ENCODE data around the gene FHOD3.
"Not testable (repeated sequence)": the region's sequence is repeated elsewhere in the genome, so short reads cannot be mapped to it uniquely, and the experiment has no call there.

The FHOD3 gene

GRCh38 chr18:36547544-36547943 is 250.0 kb downstream of the FHOD3 start:
- no peak for DNase-seq (ENCODE audit: low read depth in 2 of 2)

GRCh38 chr18:36551274-36551673 is 253.8 kb downstream of the FHOD3 start:
- DNase-seq (ENCODE audit: low read depth in 2 of 2): not testable (repeated sequence)

- no peak for DNase-seq (ENCODE audit: low read depth in 2 of 2)
These were observed 260.7 kb downstream of the FHOD3 start for GRCh38 chr18:36558234-36558633.

- no peak for DNase-seq (ENCODE audit: low read depth in 2 of 2)
These were observed 261.8 kb downstream of the FHOD3 start for GRCh38 chr18:36559149-36559857.

- no peak for DNase-seq (ENCODE audit: low read depth in 2 of 2)
These were observed 262.7 kb downstream of the FHOD3 start for GRCh38 chr18:36560187-36560586.

- DNase-seq (ENCODE audit: low read depth in 2 of 2): no peak
These were observed 263.5 kb downstream of the FHOD3 start for GRCh38 chr18:36561046-36561445.

GRCh38 chr18:36564841-36565240 is 267.3 kb downstream of the FHOD3 start:
- DNase-seq (ENCODE audit: low read depth in 2 of 2): no peak

GRCh38 chr18:36567800-36568199 is 270.3 kb downstream of the FHOD3 start:
- no peak for DNase-seq (ENCODE audit: low read depth in 2 of 2)

GRCh38 chr18:36568487-36568886 is 271.0 kb downstream of the FHOD3 start:
- no peak for DNase-seq (ENCODE audit: low read depth in 2 of 2)

- peak; percentile 39 to 43 for DNase-seq (ENCODE audit: low read depth in 2 of 2)
These were observed 274.8 kb downstream of the FHOD3 start for GRCh38 chr18:36572135-36572856.

- no peak for DNase-seq (ENCODE audit: low read depth in 2 of 2)
These were observed 278.8 kb downstream of the FHOD3 start for GRCh38 chr18:36576339-36576738.

GRCh38 chr18:36578871-36579710 is 281.6 kb downstream of the FHOD3 start:
- peak; percentile 52 to 59 for DNase-seq (ENCODE audit: low read depth in 2 of 2)

GRCh38 chr18:36580266-36580665 is 282.8 kb downstream of the FHOD3 start:
- peak; percentile 40 to 56 for DNase-seq (ENCODE audit: low read depth in 2 of 2)

- peak; percentile 79 for DNase-seq (ENCODE audit: low read depth in 2 of 2)
These were observed 283.6 kb downstream of the FHOD3 start for GRCh38 chr18:36580874-36581750.

- DNase-seq (ENCODE audit: low read depth in 2 of 2): no peak
These were observed 285.7 kb downstream of the FHOD3 start for GRCh38 chr18:36582988-36583745.

GRCh38 chr18:36589857-36590543 is 292.5 kb downstream of the FHOD3 start:
- no peak for DNase-seq (ENCODE audit: low read depth in 2 of 2)

- DNase-seq (ENCODE audit: low read depth in 2 of 2): no peak
These were observed 293.4 kb downstream of the FHOD3 start for GRCh38 chr18:36590621-36591580.

- DNase-seq (ENCODE audit: low read depth in 2 of 2): no peak
These were observed 294.8 kb downstream of the FHOD3 start for GRCh38 chr18:36592282-36592681.

GRCh38 chr18:36593001-36593400 is 295.5 kb downstream of the FHOD3 start:
- no peak for DNase-seq (ENCODE audit: low read depth in 2 of 2)
